PFSK-1 (cell line): Measurements from ENCODE around the gene FAM3C.

Experiments
- FOXP2 ChIP-seq: optimal IDR thresholded peaks from 2 replicates; pipeline ENCODE3; 2011; ENCODE audit warnings: borderline replicate concordance, control low read depth, inconsistent platforms; ENCODE audit not compliant: insufficient read depth; ENCODE audit errors: extremely low read length, extremely low read depth
- POLR2AphosphoS5 ChIP-seq: IDR thresholded peaks from 2 replicates; pipeline ENCODE4 v1.6.1; 2012; ENCODE audit warnings: low read depth, mild to moderate bottlenecking, control low read depth, low read length, moderate library complexity
- REST ChIP-seq, 2 experiments: IDR thresholded peaks; 2 replicates each; pipeline versions ENCODE4 v1.6.1 to v1.8.0; 2011 to 2012; ENCODE audit warnings: low read depth in 2 of 2, low read length in 2 of 2, control low read depth in 1 of 2, inconsistent platforms in 1 of 2, mild to moderate bottlenecking in 1 of 2, moderate library complexity in 1 of 2; ENCODE audit not compliant: insufficient read depth in 1 of 2
- SIN3A ChIP-seq: IDR thresholded peaks from 2 replicates; pipeline ENCODE4 v1.6.1; 2012; ENCODE audit warnings: mild to moderate bottlenecking, low read length, moderate library complexity, borderline replicate concordance; ENCODE audit not compliant: insufficient read depth
- TAF1 ChIP-seq: IDR thresholded peaks from 2 replicates; pipeline ENCODE4 v1.6.1; 2012; ENCODE audit warnings: low read length, control low read depth, borderline replicate concordance; ENCODE audit not compliant: insufficient read depth

Gene FAM3C

GRCh38 chr7:121391686-121392085, 4.4 kb downstream of the FAM3C start:
- TF ChIP-seq FOXP2 = no peak
- TF ChIP-seq REST (IDR thresholded peaks at IDR 0.05; ENCODE audit: insufficient read depth in 1 of 2, low read depth in 2 of 2, low read length in 2 of 2) = no peak
- no peak for TF ChIP-seq TAF1
- TF ChIP-seq SIN3A = no peak
- no peak for TF ChIP-seq POLR2AphosphoS5

DNA sequence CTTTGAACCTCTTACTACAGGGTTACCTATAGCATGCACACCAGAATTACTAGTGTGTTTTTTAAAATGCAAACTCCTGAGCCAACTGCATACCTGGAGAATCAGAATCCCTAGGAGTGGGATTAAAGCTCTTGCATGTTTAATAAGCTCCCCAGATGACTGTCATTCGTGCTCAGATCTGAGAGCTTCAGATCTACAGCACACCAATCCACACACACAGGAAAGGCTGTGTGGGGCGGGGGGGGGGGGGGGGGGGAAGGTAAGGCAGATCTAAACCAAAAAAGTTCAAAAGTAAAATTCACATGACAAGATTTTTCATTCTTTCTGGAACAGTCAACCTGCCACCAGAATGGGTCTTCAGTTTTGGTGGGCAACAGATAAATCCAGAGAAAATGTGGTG, 5.5 kb downstream of the FAM3C start:
- no peak for TF ChIP-seq REST (IDR thresholded peaks at IDR 0.05; ENCODE audit: insufficient read depth in 1 of 2, low read depth in 2 of 2, low read length in 2 of 2)

DNA sequence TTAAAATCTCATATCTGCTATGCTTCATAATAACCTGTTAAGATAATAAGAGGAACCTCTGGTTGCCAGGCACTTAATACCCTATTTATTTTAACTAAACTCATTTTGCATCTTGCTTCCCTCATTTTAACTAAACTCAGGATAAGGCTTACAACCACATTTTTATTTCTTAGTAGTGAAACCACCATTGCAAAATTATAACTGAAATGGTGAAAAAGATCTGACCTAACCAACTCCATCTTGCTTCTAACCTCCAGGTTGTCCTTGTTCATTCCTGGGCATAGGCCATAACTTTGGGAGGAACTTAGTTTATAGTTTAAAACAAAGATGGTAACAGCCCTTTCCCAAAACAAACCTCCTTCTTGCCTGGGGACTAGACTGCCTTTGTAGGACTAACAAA, 6.0 kb downstream of the FAM3C start:
- no peak for TF ChIP-seq POLR2AphosphoS5
- no peak for TF ChIP-seq FOXP2

DNA sequence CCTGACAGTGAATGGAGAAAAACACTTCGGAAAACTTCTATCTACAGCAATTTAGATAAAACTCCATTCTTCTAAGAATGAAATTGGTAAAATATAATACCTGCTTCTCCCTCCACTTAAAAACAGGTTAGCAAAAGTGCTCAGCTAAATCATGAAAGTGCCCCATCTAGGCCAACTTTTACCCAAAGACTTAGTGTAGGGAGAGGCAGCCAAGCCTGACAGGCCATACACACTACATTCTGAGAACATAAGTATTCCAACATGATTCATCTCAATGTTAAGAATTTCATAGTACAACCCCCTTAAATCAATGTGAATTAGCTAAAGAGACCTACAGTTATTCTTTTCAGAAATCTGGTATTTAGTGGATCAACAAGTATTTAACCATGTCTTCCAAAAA, 7.2 kb downstream of the FAM3C start:
- TF ChIP-seq REST (IDR thresholded peaks at IDR 0.05; ENCODE audit: insufficient read depth in 1 of 2, low read depth in 2 of 2, low read length in 2 of 2) = no peak
- TF ChIP-seq POLR2AphosphoS5 = no peak

DNA sequence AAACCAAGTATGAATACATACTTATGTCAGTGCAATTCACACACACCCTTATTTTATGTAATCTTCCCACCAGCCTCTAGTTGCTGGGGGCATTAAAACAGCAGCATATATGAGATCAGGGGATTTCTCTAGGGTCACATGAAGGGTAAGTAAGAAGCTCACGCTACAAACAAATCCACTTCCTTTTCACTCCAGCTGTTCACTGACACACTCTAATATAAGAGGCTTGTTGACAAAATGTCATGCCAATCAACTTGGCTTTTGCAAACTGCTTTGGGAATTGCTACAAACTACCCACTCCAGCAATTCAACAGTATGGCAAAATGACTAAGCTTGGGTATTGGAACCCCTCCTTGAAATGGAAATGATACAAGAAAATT, 10.3 kb downstream of the FAM3C start:
- TF ChIP-seq TAF1 (no peak), SIN3A (0 out of 2 replicates have a peak, but pooled peaks have one; percentile 40)

GRCh38 chr7:121385056-121385799, 10.9 kb downstream of the FAM3C start:
- TF ChIP-seq TAF1 = no peak
- no peak for TF ChIP-seq FOXP2
- no peak for TF ChIP-seq REST (IDR thresholded peaks at IDR 0.05; ENCODE audit: insufficient read depth in 1 of 2, low read depth in 2 of 2, low read length in 2 of 2)
- no peak for TF ChIP-seq SIN3A
- TF ChIP-seq POLR2AphosphoS5 = no peak
